Kidney (tissue), 22 donors: Measurements from ENCODE around the gene ZBTB8OS. TPM values are rescaled to one million over a fixed set of nuclear protein-coding genes. Genes with fewer than 3 reads are reported as not detected.
"Not testable (repeated sequence)": the region's sequence is repeated elsewhere in the genome, so short reads cannot be mapped to it uniquely, and the experiment has no call there.

Experiments used
- DNase-seq, 5 donors: peaks; one replicate each; pipeline ENCODE4 v3.0.0-alpha.2; 2013 to 2020
- FAIRE-seq: peaks from 2 replicates; lab custom pipeline; 2012; peaks lifted over from hg19 to GRCh38; lab: Jason Lieb, UNC
- H3K27ac ChIP-seq, 2 donors: one replicate each; pipeline ENCODE4 v1.7.0; 2013; ENCODE audit warnings: low read depth in 2 of 2, low read length in 2 of 2, inconsistent platforms in 1 of 2
- H3K27me3 ChIP-seq: one replicate; pipeline ENCODE4 v1.7.1; 2013; ENCODE audit warnings: low read length, inconsistent platforms; ENCODE audit not compliant: control insufficient read depth, insufficient read depth
- H3K36me3 ChIP-seq, 3 donors: one replicate each; pipeline versions ENCODE4 v1.7.0 to v1.7.1; 2013; ENCODE audit warnings: low read length in 3 of 3, control low read depth in 1 of 3, inconsistent platforms in 1 of 3; ENCODE audit not compliant: insufficient read depth in 3 of 3, control insufficient read depth in 2 of 3
- H3K4me1 ChIP-seq, 3 donors: one replicate each; pipeline versions ENCODE4 v1.7.0 to v1.7.1; 2013; ENCODE audit warnings: low read length in 3 of 3, inconsistent platforms in 1 of 3, low read depth in 1 of 3; ENCODE audit not compliant: control insufficient read depth in 2 of 3, insufficient read depth in 2 of 3
- H3K4me3 ChIP-seq, 3 donors: one replicate each; pipeline versions ENCODE4 v1.7.0 to v1.8.1; 2013; ENCODE audit warnings: low read length in 3 of 3, control low read depth in 1 of 3, inconsistent platforms in 1 of 3
- H3K9ac ChIP-seq, 3 donors: one replicate each; pipeline versions ENCODE4 v1.7.0 to v1.7.1; 2013; ENCODE audit warnings: low read length in 3 of 3, control low read depth in 1 of 3, inconsistent platforms in 1 of 3
- H3K9me3 ChIP-seq, 3 donors: one replicate each; pipeline versions ENCODE4 v1.7.0 to v1.7.1; 2013; ENCODE audit warnings: low read length in 3 of 3, control low read depth in 1 of 3, inconsistent platforms in 1 of 3; ENCODE audit not compliant: control insufficient read depth in 2 of 3, insufficient read depth in 1 of 3
- CTCF ChIP-seq: IDR thresholded peaks from 3 replicates; pipeline ENCODE4 v1.5.1; 2012; ENCODE audit warnings: mild to moderate bottlenecking, moderate library complexity, borderline replicate concordance; ENCODE audit not compliant: insufficient read depth; ENCODE audit errors: extremely low read depth
- intact Hi-C: fragments of 100-400 bp; cut with DNase I; formaldehyde crosslinking; loops from one replicate; pipeline ENCODE4 v1.11.1; 2022
- long read RNA-seq, 10 donors: library from polyadenylated mRNA in 1 of 10; unstranded in 1 of 10; transcript quantifications; one replicate each; pipeline ENCODE4 v2.0.0 and lab custom pipeline, GENCODE V29; 2021 to 2026
- polyA plus RNA-seq: library from polyadenylated mRNA; stranded (reverse); fragments of 350-450 nt; fragmentation: Illumina TruSeq; extraction: RNeasy Lipid Tissue Mini Kit (QIAGEN cat#74804); gene quantifications from one replicate; pipeline ENCODE4 v1.2.3, GENCODE V29; 2014; ENCODE audit warnings: low read depth, low replicate concordance; ENCODE audit not compliant: insufficient read depth
- total RNA-seq: library from RNA; stranded (reverse); fragmentation: NEBNext Ultra II Directional; extraction: Animal tissue kit (Norgen Biotek cat#: 25700); gene quantifications from one replicate; pipeline ENCODE4 v1.2.1, GENCODE V29; 2021
- donor health status: control.
- donor health status: control.
- donor health status: control.
- donor health status: control.
- donor health status: control.
- donor health status: DM: yes; HTN: yes; CAD: no.
- donor health status: Normal renal cell carcinoma (clear cell type).

Gene ZBTB8OS
- 39.0 TPM for total RNA-seq
- 62.3 TPM for polyA plus RNA-seq
- long read RNA-seq, donor 1, partial matches to known transcripts: 0 of 4 reads
- long read RNA-seq, donor 1, other reads (novel, unspliced or antisense): 0 of 4 reads
- long read RNA-seq, donor 2, partial matches to known transcripts: 0 of 4 reads
- long read RNA-seq, donor 2, other reads (novel, unspliced or antisense): 0 of 4 reads
- long read RNA-seq, donor 3, partial matches to known transcripts: 0 of 7 reads
- long read RNA-seq, donor 3, other reads (novel, unspliced or antisense): 0 of 7 reads
- long read RNA-seq, donor 4, transcript ZBTB8OS-208 (7 exons, 1,601 nt): major isoform, 5 of 112 reads
- long read RNA-seq, donor 4, partial matches to known transcripts: 22 of 112 reads
- long read RNA-seq, donor 4, other reads (novel, unspliced or antisense): 84 of 112 reads
- long read RNA-seq, donor 5, partial matches to known transcripts: 0 of 1 reads
- long read RNA-seq, donor 5, other reads (novel, unspliced or antisense): 0 of 1 reads
- long read RNA-seq, donor 6, transcript ZBTB8OS-208 (7 exons, 1,601 nt): major isoform, 10 of 128 reads
- long read RNA-seq, donor 6, transcript ZBTB8OS-204 (6 exons, 514 nt): minor isoform, 5 of 128 reads
- long read RNA-seq, donor 6, partial matches to known transcripts: 100 of 128 reads
- long read RNA-seq, donor 6, other reads (novel, unspliced or antisense): 8 of 128 reads
- long read RNA-seq, donor 7, partial matches to known transcripts: 11 of 30 reads
- long read RNA-seq, donor 7, other reads (novel, unspliced or antisense): 12 of 30 reads
- long read RNA-seq, donor 8, partial matches to known transcripts: 36 of 101 reads
- long read RNA-seq, donor 8, other reads (novel, unspliced or antisense): 61 of 101 reads
- long read RNA-seq, donor 9, partial matches to known transcripts: 0 of 8 reads
- long read RNA-seq, donor 9, other reads (novel, unspliced or antisense): 5 of 8 reads
- long read RNA-seq, donor 10, partial matches to known transcripts: 0 of 4 reads
- long read RNA-seq, donor 10, other reads (novel, unspliced or antisense): 0 of 4 reads

- FAIRE-seq (peak; percentile 15), DNase-seq (peak; percentile 90 to 98 (median 95))
- Histone ChIP-seq H3K36me3 (peaks cover 0 to 16% (median 4%) of the 10 kb centered on the region in 3 donors), H3K9me3 (no peaks in the 10 kb centered on the region), H3K9ac (peak within 1 kb of the TSS; percentile 87 to 100 (median 100)), H3K4me1 (peaks cover 0 to 6% (median 2%) of the 10 kb centered on the region in 3 donors), H3K4me3 (peak within 1 kb of the TSS; percentile 96 to 100 (median 99)), H3K27ac (peak within 1 kb of the TSS; percentile 99 to 100), H3K27me3 (no peaks in the 10 kb centered on the region)
- intact Hi-C loops: no loop called here
- no peak for TF ChIP-seq CTCF
Observed at GRCh38 chr1:32650248-32650751, at the start of gene ZBTB8OS. TSS of gene ZBTB8OS (minus strand) at chr1:32650550. CDS start at chr1:32650529, 21 bp downstream.

GRCh38 chr1:32696996-32697395, 46.6 kb upstream of the ZBTB8OS start:
- H3K4me3 ChIP-seq, H3K27me3 ChIP-seq, H3K9me3 ChIP-seq, intact Hi-C loops, H3K9ac ChIP-seq, H3K36me3 ChIP-seq, H3K27ac ChIP-seq, H3K4me1 ChIP-seq, FAIRE-seq: not testable (repeated sequence)
- DNase-seq: peak in 1 of 5 donors; percentile 10

GRCh38 chr1:32696041-32696440, 45.7 kb upstream of the ZBTB8OS start:
- DNase-seq: peak in 1 of 5 donors; percentile 13
- intact Hi-C loops: no loop called here
- Histone ChIP-seq H3K27ac (no peak overlapping the region), H3K4me3 (no peak overlapping the region), H3K4me1 (peaks cover 0 to 3% (median 0%) of the 10 kb centered on the region in 3 donors), H3K9me3 (no peaks in the 10 kb centered on the region), H3K36me3 (no peaks in the 10 kb centered on the region), H3K27me3 (no peaks in the 10 kb centered on the region), H3K9ac (no peak overlapping the region)
- no peak for FAIRE-seq
- no peak for TF ChIP-seq CTCF
